ENCODE results near the gene RORC.

RORC gene

GRCh38 chr1:151847867-151848596 is 16.4 kb upstream of the RORC start:
- no peak for DNase-seq

- no peak for DNase-seq
Observed at GRCh38 chr1:151846686-151847237, 15.2 kb upstream of the RORC start.

GRCh38 chr1:151846062-151846568 is 14.5 kb upstream of the RORC start:
- DNase-seq, result no peak

- DNase-seq, result no peak
Observed at GRCh38 chr1:151843398-151843797, 11.8 kb upstream of the RORC start.

GRCh38 chr1:151841141-151841540 is 9.5 kb upstream of the RORC start:
- DNase-seq, result no peak

GRCh38 chr1:151840421-151840820 is 8.8 kb upstream of the RORC start:
- DNase-seq, result no peak

- no peak for DNase-seq
Observed at GRCh38 chr1:151839457-151840403, 8.1 kb upstream of the RORC start, which contains the start of gene C2CD4D. Gene C2CD4D, minus strand, starts transcription at chr1:151839820. Its CDS starts 831 bp downstream, at chr1:151838989.

- DNase-seq, result no peak
Observed at GRCh38 chr1:151839082-151839412, 7.4 kb upstream of the RORC start.

- DNase-seq, result no peak
Observed at GRCh38 chr1:151838222-151839081, 6.8 kb upstream of the RORC start.

- no peak for DNase-seq
Observed at GRCh38 chr1:151837884-151838221, 6.3 kb upstream of the RORC start.

- DNase-seq, result no peak
Observed at GRCh38 chr1:151837197-151837596, 5.6 kb upstream of the RORC start.

GRCh38 chr1:151835596-151835995 is 4.0 kb upstream of the RORC start:
- no peak for DNase-seq

GRCh38 chr1:151834239-151834638 is 2.6 kb upstream of the RORC start:
- no peak for DNase-seq

GRCh38 chr1:151833172-151833900 is 1.7 kb upstream of the RORC start:
- no peak for DNase-seq

GRCh38 chr1:151832318-151832980 is 847 bp upstream of the RORC start:
- DNase-seq, result no peak

GRCh38 chr1:151831256-151831591 is 378 bp downstream of the RORC start:
- no peak for DNase-seq

- DNase-seq, result no peak
Observed at GRCh38 chr1:151830055-151830454, 1.5 kb downstream of the RORC start.

- no peak for DNase-seq
Observed at GRCh38 chr1:151829352-151830046, 2.1 kb downstream of the RORC start.

- no peak for DNase-seq
Observed at GRCh38 chr1:151828921-151829320, 2.7 kb downstream of the RORC start.

- no peak for DNase-seq
Observed at GRCh38 chr1:151827853-151828252, 3.7 kb downstream of the RORC start.
